Measurements from ENCODE around the gene AGL. TPM values are rescaled to one million over a fixed set of nuclear protein-coding genes. Genes with fewer than 3 reads are reported as not detected.

Gene AGL
- total and polyA plus RNA-seq, 10 of the 15 experiments (the other 5 are each of a cell fraction or from before 2014, with no cell fraction given), result 5.6 to 21.6 (median 13.7) TPM

DNA sequence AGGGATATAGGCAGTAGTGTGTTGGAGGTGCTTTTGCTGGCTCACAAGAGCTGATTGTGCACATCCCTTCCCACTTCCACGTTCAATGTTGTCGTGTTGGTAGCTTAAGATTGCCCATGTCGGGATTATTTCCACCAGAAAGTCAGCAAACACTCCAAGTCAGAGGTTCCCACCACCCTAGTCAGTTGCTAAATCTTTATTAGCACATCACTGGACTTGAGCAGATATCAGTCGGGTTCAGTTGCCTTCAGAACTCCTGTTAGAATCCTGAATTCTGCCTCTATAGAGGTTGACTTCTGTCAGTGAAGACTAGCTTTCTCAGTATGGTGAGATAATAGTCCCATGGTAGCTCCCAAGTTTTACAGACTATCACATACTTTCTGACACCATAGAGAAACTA is 10.5 kb downstream of the AGL start:
- Histone ChIP-seq H3K36me3 (ENCODE audit: control insufficient read depth in 2 of 2, insufficient read depth in 2 of 2, low read length in 1 of 2) (peaks cover 0 to 17% of the 10 kb centered on the region in 2 experiments; a peak in 2 of 4 replicates), H3K79me2 (ENCODE audit: control insufficient read depth, insufficient read depth, low read length) (no peaks in the 10 kb centered on the region), H3K9me3 (replicated peaks; ENCODE audit: control insufficient read depth, insufficient read depth, low read length) (no peaks in the 10 kb centered on the region; the same call in 2 of the 3 replicates), H3K4me1 (ENCODE audit: control insufficient read depth, insufficient read depth, low read length) (no peaks in the 10 kb centered on the region), H3K4me3 (no peak overlapping the region), H3K27ac (ENCODE audit: control insufficient read depth, insufficient read depth) (no peak overlapping the region), H3K27me3 (replicated peaks in 1 of 2; ENCODE audit: control insufficient read depth in 2 of 2, insufficient read depth in 2 of 2, low read length in 1 of 2) (no peaks in the 10 kb centered on the region), H2AFZ (ENCODE audit: control insufficient read depth, low read depth, low read length) (no peak overlapping the region), H3K4me2 (ENCODE audit: control insufficient read depth, insufficient read depth) (no peak overlapping the region), H4K20me1 (ENCODE audit: control insufficient read depth, insufficient read depth) (no peaks in the 10 kb centered on the region), H3K9ac (ENCODE audit: control insufficient read depth, insufficient read depth, low read length) (no peak overlapping the region)
- ChIA-PET POLR2A (interaction anchor here (0.6 kb wide), 1 partner anchor 8 kb away, joined by 6 read pairs; no protein-coding TSS in a partner anchor), RAD21 (ENCODE audit: unreplicated experiment) (interaction anchor here (1.1 kb wide), 1 partner anchor 268 kb away, joined by 5 read pairs; no protein-coding TSS in a partner anchor), CTCF (interaction anchor here (0.7 to 1.4 kb wide), 4 partner anchors 9 to 595 kb away, joined by 3 to 5 read pairs (median 3); no protein-coding TSS in a partner anchor), SMC1A (ENCODE audit: uncharacterized antibody, unreplicated experiment) (interaction anchor here (1.8 to 2.4 kb wide), 3 partner anchors 8 to 11 kb away, joined by 7 to 8 read pairs (median 7); partner anchors contain the start of gene AGL)
- TF ChIP-seq NRF1 (conservative IDR thresholded peaks at IDR 0.05; ENCODE audit: low read depth, low read length), result no peak
- no peak for TF ChIP-seq IRF4 (IDR thresholded peaks at IDR 0.05; ENCODE audit: low read depth, low read length)
- no peak for TF ChIP-seq MTA3 (IDR thresholded peaks at IDR 0.05; ENCODE audit: borderline replicate concordance, low read length)
- TF ChIP-seq STAT3 (IDR thresholded peaks at IDR 0.05; ENCODE audit: low read depth, low read length), result no peak
- no peak for TF ChIP-seq STAT1 (conservative IDR thresholded peaks at IDR 0.05)
- TF ChIP-seq, protein P1, sequence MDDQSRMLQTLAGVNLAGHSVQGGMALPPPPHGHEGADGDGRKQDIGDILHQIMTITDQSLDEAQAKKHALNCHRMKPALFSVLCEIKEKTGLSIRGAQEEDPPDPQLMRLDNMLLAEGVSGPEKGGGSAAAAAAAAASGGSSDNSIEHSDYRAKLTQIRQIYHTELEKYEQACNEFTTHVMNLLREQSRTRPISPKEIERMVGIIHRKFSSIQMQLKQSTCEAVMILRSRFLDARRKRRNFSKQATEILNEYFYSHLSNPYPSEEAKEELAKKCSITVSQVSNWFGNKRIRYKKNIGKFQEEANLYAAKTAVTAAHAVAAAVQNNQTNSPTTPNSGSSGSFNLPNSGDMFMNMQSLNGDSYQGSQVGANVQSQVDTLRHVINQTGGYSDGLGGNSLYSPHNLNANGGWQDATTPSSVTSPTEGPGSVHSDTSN (IDR thresholded peaks at IDR 0.05; ENCODE audit: insufficient replicate concordance, low read depth, low read length), result no peak
- no peak for TF ChIP-seq SREBF1 (IDR thresholded peaks at IDR 0.05; ENCODE audit: low read length)
- no peak for TF ChIP-seq CREM (IDR thresholded peaks at IDR 0.05; ENCODE audit: low read depth)
- TF ChIP-seq HDAC2 (IDR thresholded peaks at IDR 0.05), result no peak
- no peak for TF ChIP-seq NFIC (IDR thresholded peaks at IDR 0.05; ENCODE audit: low read depth, low read length)
- TF ChIP-seq KDM1A (IDR thresholded peaks at IDR 0.05; ENCODE audit: borderline replicate concordance), result no peak
- TF ChIP-seq HDAC6 (IDR thresholded peaks at IDR 0.05; ENCODE audit: unreplicated experiment), result no peak
- TF ChIP-seq, protein P2, sequence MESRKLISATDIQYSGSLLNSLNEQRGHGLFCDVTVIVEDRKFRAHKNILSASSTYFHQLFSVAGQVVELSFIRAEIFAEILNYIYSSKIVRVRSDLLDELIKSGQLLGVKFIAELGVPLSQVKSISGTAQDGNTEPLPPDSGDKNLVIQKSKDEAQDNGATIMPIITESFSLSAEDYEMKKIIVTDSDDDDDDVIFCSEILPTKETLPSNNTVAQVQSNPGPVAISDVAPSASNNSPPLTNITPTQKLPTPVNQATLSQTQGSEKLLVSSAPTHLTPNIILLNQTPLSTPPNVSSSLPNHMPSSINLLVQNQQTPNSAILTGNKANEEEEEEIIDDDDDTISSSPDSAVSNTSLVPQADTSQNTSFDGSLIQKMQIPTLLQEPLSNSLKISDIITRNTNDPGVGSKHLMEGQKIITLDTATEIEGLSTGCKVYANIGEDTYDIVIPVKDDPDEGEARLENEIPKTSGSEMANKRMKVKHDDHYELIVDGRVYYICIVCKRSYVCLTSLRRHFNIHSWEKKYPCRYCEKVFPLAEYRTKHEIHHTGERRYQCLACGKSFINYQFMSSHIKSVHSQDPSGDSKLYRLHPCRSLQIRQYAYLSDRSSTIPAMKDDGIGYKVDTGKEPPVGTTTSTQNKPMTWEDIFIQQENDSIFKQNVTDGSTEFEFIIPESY (IDR thresholded peaks at IDR 0.05), result no peak
- TF ChIP-seq NFXL1 (IDR thresholded peaks at IDR 0.05; ENCODE audit: borderline replicate concordance), result no peak
- TF ChIP-seq NR2C1 (IDR thresholded peaks at IDR 0.05), result no peak
- TF ChIP-seq CHD2 (IDR thresholded peaks at IDR 0.05; ENCODE audit: borderline replicate concordance, low read depth, low read length), result no peak
- TF ChIP-seq SRF (IDR thresholded peaks at IDR 0.05; ENCODE audit: low read depth in 2 of 2, low read length in 2 of 2), result no peak
- no peak for TF ChIP-seq ZSCAN29 (IDR thresholded peaks at IDR 0.05)
- TF ChIP-seq, protein P3, sequence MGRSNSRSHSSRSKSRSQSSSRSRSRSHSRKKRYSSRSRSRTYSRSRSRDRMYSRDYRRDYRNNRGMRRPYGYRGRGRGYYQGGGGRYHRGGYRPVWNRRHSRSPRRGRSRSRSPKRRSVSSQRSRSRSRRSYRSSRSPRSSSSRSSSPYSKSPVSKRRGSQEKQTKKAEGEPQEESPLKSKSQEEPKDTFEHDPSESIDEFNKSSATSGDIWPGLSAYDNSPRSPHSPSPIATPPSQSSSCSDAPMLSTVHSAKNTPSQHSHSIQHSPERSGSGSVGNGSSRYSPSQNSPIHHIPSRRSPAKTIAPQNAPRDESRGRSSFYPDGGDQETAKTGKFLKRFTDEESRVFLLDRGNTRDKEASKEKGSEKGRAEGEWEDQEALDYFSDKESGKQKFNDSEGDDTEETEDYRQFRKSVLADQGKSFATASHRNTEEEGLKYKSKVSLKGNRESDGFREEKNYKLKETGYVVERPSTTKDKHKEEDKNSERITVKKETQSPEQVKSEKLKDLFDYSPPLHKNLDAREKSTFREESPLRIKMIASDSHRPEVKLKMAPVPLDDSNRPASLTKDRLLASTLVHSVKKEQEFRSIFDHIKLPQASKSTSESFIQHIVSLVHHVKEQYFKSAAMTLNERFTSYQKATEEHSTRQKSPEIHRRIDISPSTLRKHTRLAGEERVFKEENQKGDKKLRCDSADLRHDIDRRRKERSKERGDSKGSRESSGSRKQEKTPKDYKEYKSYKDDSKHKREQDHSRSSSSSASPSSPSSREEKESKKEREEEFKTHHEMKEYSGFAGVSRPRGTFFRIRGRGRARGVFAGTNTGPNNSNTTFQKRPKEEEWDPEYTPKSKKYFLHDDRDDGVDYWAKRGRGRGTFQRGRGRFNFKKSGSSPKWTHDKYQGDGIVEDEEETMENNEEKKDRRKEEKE (IDR thresholded peaks at IDR 0.05), result no peak
- no TSS peak for BruUV-seq (replicated peaks)
- FAIRE-seq (no peak), ATAC-seq (no peak), DNase-seq (ENCODE audit: low read depth, low spot score) (no peak)
- in situ Hi-C loops (cut with MboI), result no loop called here
- WGBS (ENCODE audit: insufficient coverage, insufficient replicate concordance, low lambda C conversion rate, missing lambda C conversion rate), result 96% methylated on average over 4 of the region's 4 CpGs
- intact Hi-C loops (cut with micrococcal nuclease; ENCODE audit: unreplicated experiment), result loop anchor here (5.0 kb wide), 1 partner anchor 48 kb away; no protein-coding TSS in a partner anchor

Data from GM12878 (cell line).